Fibroblast of lung (primary cell): Measurements from ENCODE around the gene ZBTB4.

Experiments used
- CTCF ChIP-seq, 2 donors: IDR thresholded peaks in 1 of 2; conservative IDR thresholded peaks in 1 of 2; 1 replicate in 1 of 2; 2 replicates in 1 of 2; pipeline ENCODE4 v1.5.1; 2011 to 2012; ENCODE audit warnings: low read length in 2 of 2, control low read depth in 1 of 2, inconsistent platforms in 1 of 2, low read depth in 1 of 2, mild to moderate bottlenecking in 1 of 2
- EZH2 ChIP-seq: IDR thresholded peaks from 2 replicates; pipeline ENCODE4 v1.5.1; 2012; ENCODE audit warnings: low read length, control low read depth, mild to moderate bottlenecking; ENCODE audit errors: missing control alignments

- TF ChIP-seq CTCF (conservative IDR thresholded peaks at IDR 0.05 in 1 of 2, IDR thresholded peaks at IDR 0.05 in 1 of 2; ENCODE audit: low read depth in 1 of 2, low read length in 2 of 2) (no peak), EZH2 (no peak)
Measured at GRCh38 chr17:7444682-7445618, 34.5 kb downstream of the ZBTB4 start, which contains the start of gene CHRNB1.
